ENCODE data around the gene TMEM202. TPM values are rescaled to one million over a fixed set of nuclear protein-coding genes. Genes with fewer than 3 reads are reported as not detected.
"Not testable (repeated sequence)": the region's sequence is repeated elsewhere in the genome, so short reads cannot be mapped to it uniquely, and the experiment has no call there.

Gene TMEM202
- total and polyA plus RNA-seq, 2 donors (not counting 3 experiments of a cell fraction or from before 2014, with no cell fraction given) = not detected

GRCh38 chr15:72426753-72427152 is 28.6 kb downstream of the TMEM202 start:
- intact Hi-C loops (cut with micrococcal nuclease) = no loop called here
- POLR2A ChIA-PET = no interaction called here
- Histone ChIP-seq H3K4me1 (ENCODE audit: control insufficient read depth, extremely low read depth, insufficient read depth, low read length) (no peaks in the 10 kb centered on the region), H3K79me2 (ENCODE audit: control insufficient read depth, insufficient read depth, low read length) (no peaks in the 10 kb centered on the region), H3K9me1 (replicated peaks; ENCODE audit: control insufficient read depth, extremely low read depth, insufficient read depth, low read length) (no peaks in the 10 kb centered on the region), H3K9me3 (replicated peaks; ENCODE audit: control insufficient read depth, insufficient read depth, low read length) (no peaks in the 10 kb centered on the region), H3K27me3 (ENCODE audit: control insufficient read depth in 2 of 2, insufficient read depth in 2 of 2, low read length in 2 of 2) (peaks cover 3 to 6% of the 10 kb centered on the region in 2 experiments), H3K4me3 (replicated peaks in 1 of 3; ENCODE audit: insufficient read depth in 1 of 3, low read depth in 1 of 3, low read length in 3 of 3) (no peak overlapping the region), H3K27ac (ENCODE audit: insufficient read depth, low read depth, low read length) (no peak overlapping the region), H3K4me2 (ENCODE audit: insufficient read depth, low read length) (no peak overlapping the region), H4K20me1 (replicated peaks; ENCODE audit: control insufficient read depth, extremely low read depth, insufficient read depth, low read length) (no peaks in the 10 kb centered on the region), H3K36me3 (ENCODE audit: control insufficient read depth in 2 of 2, extremely low read depth in 1 of 2, insufficient read depth in 2 of 2, low read length in 2 of 2) (no peaks in the 10 kb centered on the region), H3K9ac (replicated peaks; ENCODE audit: extremely low read depth, insufficient read depth, low read length) (no peak overlapping the region), H2AFZ (ENCODE audit: low read depth, low read length) (no peak overlapping the region)
- dilution Hi-C loops (cut with MboI; ENCODE audit: extremely low pct_ligation_motif_present, low sequenced_read_pairs) = no loop called here
- BruUV-seq (replicated peaks) = no TSS peak
- CTCF ChIA-PET = no interaction called here
- no peak for FAIRE-seq
- DNase-seq (ENCODE audit: low read depth, low spot score) = no peak
- TF ChIP-seq POLR2A (IDR thresholded peaks at IDR 0.05; ENCODE audit: low read depth, low read length) = no peak

GRCh38 chr15:72437650-72438316 is 39.7 kb downstream of the TMEM202 start:
- DNase-seq (ENCODE audit: low read depth, low spot score) = no peak
- Histone ChIP-seq H3K36me3 (ENCODE audit: control insufficient read depth in 2 of 2, extremely low read depth in 1 of 2, insufficient read depth in 2 of 2, low read length in 2 of 2) (no peaks in the 10 kb centered on the region), H3K27ac (ENCODE audit: insufficient read depth, low read depth, low read length) (no peak overlapping the region), H3K4me1 (ENCODE audit: control insufficient read depth, extremely low read depth, insufficient read depth, low read length) (no peaks in the 10 kb centered on the region), H3K27me3 (ENCODE audit: control insufficient read depth in 2 of 2, insufficient read depth in 2 of 2, low read length in 2 of 2) (peaks cover 0 to 13% of the 10 kb centered on the region in 2 experiments), H3K4me2 (ENCODE audit: insufficient read depth, low read length) (no peak overlapping the region), H3K9ac (replicated peaks; ENCODE audit: extremely low read depth, insufficient read depth, low read length) (no peak overlapping the region), H2AFZ (ENCODE audit: low read depth, low read length) (no peak overlapping the region), H4K20me1 (replicated peaks; ENCODE audit: control insufficient read depth, extremely low read depth, insufficient read depth, low read length) (no peaks in the 10 kb centered on the region), H3K9me3 (replicated peaks; ENCODE audit: control insufficient read depth, insufficient read depth, low read length) (no peaks in the 10 kb centered on the region), H3K79me2 (ENCODE audit: control insufficient read depth, insufficient read depth, low read length) (no peaks in the 10 kb centered on the region), H3K9me1 (replicated peaks; ENCODE audit: control insufficient read depth, extremely low read depth, insufficient read depth, low read length) (no peaks in the 10 kb centered on the region), H3K4me3 (replicated peaks in 1 of 3; ENCODE audit: insufficient read depth in 1 of 3, low read depth in 1 of 3, low read length in 3 of 3) (no peak overlapping the region)
- FAIRE-seq = no peak
- ChIA-PET CTCF (no interaction called here), POLR2A (no interaction called here)
- BruUV-seq (replicated peaks) = no TSS peak
- intact Hi-C loops (cut with micrococcal nuclease) (no loop called here), dilution Hi-C loops (cut with MboI; ENCODE audit: extremely low pct_ligation_motif_present, low sequenced_read_pairs) (no loop called here)
- TF ChIP-seq CTCF (IDR thresholded peaks at IDR 0.05; ENCODE audit: extremely low read depth in 1 of 2, insufficient read depth in 1 of 2, low read depth in 1 of 2, low read length in 2 of 2) (no peak), POLR2A (IDR thresholded peaks at IDR 0.05; ENCODE audit: low read depth, low read length) (no peak)

- FAIRE-seq; H4K20me1 ChIP-seq (replicated peaks; ENCODE audit: control insufficient read depth, extremely low read depth, insufficient read depth, low read length); H3K9me1 ChIP-seq (replicated peaks; ENCODE audit: control insufficient read depth, extremely low read depth, insufficient read depth, low read length); H3K27ac ChIP-seq (ENCODE audit: insufficient read depth, low read depth, low read length); H3K4me1 ChIP-seq (ENCODE audit: control insufficient read depth, extremely low read depth, insufficient read depth, low read length); intact Hi-C loops (cut with micrococcal nuclease); H3K9ac ChIP-seq (replicated peaks; ENCODE audit: extremely low read depth, insufficient read depth, low read length); H3K4me2 ChIP-seq (ENCODE audit: insufficient read depth, low read length); dilution Hi-C loops (cut with MboI; ENCODE audit: extremely low pct_ligation_motif_present, low sequenced_read_pairs); H3K79me2 ChIP-seq (ENCODE audit: control insufficient read depth, insufficient read depth, low read length); CTCF ChIA-PET; POLR2A ChIA-PET; H3K27me3 ChIP-seq (ENCODE audit: control insufficient read depth in 2 of 2, insufficient read depth in 2 of 2, low read length in 2 of 2); H3K4me3 ChIP-seq (replicated peaks in 1 of 3; ENCODE audit: insufficient read depth in 1 of 3, low read depth in 1 of 3, low read length in 3 of 3); H3K36me3 ChIP-seq (ENCODE audit: control insufficient read depth in 2 of 2, extremely low read depth in 1 of 2, insufficient read depth in 2 of 2, low read length in 2 of 2); H3K9me3 ChIP-seq (replicated peaks; ENCODE audit: control insufficient read depth, insufficient read depth, low read length); H2AFZ ChIP-seq (ENCODE audit: low read depth, low read length); DNase-seq (ENCODE audit: low read depth, low spot score); BruUV-seq (replicated peaks): not testable (repeated sequence)
These were observed 44.7 kb downstream of the TMEM202 start for GRCh38 chr15:72442848-72443247.
